ENCODE data around the gene HTR4.

HTR4 gene

DNA sequence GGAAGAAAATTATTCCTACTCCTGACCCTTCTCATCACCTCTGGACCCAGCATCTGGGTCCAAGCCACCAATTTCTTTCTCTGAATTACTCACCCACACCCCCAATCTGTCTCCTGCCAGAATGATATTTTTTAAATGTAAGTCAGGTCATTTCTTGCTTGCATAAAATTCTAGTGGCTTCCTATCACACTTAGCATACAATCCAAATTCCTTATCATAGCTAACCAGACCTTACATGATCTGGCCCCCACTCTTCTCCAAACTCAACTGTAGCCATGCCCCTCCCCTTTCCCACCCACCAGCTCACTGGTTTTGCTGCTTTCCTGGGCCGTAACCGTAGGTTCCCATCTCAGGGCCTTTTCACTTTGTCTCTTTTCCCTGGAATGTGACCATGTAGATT, 15.2 kb downstream of the HTR4 start:
- no peaks in the 10 kb centered on the region for H3K79me2 ChIP-seq (ENCODE audit: low read length)
- H3K27ac ChIP-seq (ENCODE audit: low read length) = no peak overlapping the region
- no peak overlapping the region for H3K4me2 ChIP-seq (ENCODE audit: low read depth, low read length)
- H3K4me1 ChIP-seq (ENCODE audit: low read length) = no peaks in the 10 kb centered on the region
- TF ChIP-seq EZH2 (optimal IDR thresholded peaks at IDR 0.05; ENCODE audit: low read depth, low read length) (no peak), EZH2phosphoT487 (IDR thresholded peaks at IDR 0.05; ENCODE audit: low read length) (no peak)
- TF ChIP-seq, protein P1, sequence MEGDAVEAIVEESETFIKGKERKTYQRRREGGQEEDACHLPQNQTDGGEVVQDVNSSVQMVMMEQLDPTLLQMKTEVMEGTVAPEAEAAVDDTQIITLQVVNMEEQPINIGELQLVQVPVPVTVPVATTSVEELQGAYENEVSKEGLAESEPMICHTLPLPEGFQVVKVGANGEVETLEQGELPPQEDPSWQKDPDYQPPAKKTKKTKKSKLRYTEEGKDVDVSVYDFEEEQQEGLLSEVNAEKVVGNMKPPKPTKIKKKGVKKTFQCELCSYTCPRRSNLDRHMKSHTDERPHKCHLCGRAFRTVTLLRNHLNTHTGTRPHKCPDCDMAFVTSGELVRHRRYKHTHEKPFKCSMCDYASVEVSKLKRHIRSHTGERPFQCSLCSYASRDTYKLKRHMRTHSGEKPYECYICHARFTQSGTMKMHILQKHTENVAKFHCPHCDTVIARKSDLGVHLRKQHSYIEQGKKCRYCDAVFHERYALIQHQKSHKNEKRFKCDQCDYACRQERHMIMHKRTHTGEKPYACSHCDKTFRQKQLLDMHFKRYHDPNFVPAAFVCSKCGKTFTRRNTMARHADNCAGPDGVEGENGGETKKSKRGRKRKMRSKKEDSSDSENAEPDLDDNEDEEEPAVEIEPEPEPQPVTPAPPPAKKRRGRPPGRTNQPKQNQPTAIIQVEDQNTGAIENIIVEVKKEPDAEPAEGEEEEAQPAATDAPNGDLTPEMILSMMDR (IDR thresholded peaks at IDR 0.05; ENCODE audit: low read length) = no peak
- no peaks in the 10 kb centered on the region for H3K9me3 ChIP-seq (replicated peaks; ENCODE audit: insufficient read depth, low read length)
- H3K9me2 ChIP-seq (replicated peaks; ENCODE audit: insufficient read depth, low read length) = no peaks in the 10 kb centered on the region
- no peaks in the 10 kb centered on the region for H4K20me1 ChIP-seq (ENCODE audit: insufficient read depth, low read length)
- DNase-seq = no peak
- H3F3A ChIP-seq (ENCODE audit: insufficient read depth, low read length) = no peaks in the 10 kb centered on the region
- H3K36me3 ChIP-seq (replicated peaks; ENCODE audit: insufficient read depth, low read length) = no peaks in the 10 kb centered on the region
- H3K27me3 ChIP-seq (replicated peaks; ENCODE audit: insufficient read depth, low read length) = no peaks in the 10 kb centered on the region
- no peak overlapping the region for H3K9ac ChIP-seq (ENCODE audit: low read length)
- H3K4me3 ChIP-seq (ENCODE audit: low read length) = no peak overlapping the region
- no peak overlapping the region for H2AFZ ChIP-seq (ENCODE audit: low read length)

DNA sequence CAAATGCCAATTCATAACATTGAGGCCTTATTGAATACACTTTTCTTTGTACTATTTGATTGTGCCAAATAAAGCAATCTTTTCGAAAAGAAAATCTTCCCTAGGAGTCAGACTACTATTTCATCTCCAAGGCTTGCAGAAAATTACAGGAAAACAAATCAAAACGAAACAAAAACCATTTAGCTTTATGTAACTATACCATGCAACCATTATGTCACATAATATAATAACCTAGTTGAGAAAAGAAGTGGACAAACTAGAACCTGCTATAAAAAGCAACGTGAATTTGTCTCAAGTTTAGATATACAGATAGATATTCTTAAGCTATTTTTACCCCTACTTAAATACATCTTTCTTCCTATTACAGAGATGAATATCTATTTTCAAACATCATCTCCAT, 18.0 kb downstream of the HTR4 start:
- no peak overlapping the region for H3K4me3 ChIP-seq (ENCODE audit: low read length)
- no peaks in the 10 kb centered on the region for H3F3A ChIP-seq (ENCODE audit: insufficient read depth, low read length)
- H3K27me3 ChIP-seq (replicated peaks; ENCODE audit: insufficient read depth, low read length) = no peaks in the 10 kb centered on the region
- no peak overlapping the region for H3K4me2 ChIP-seq (ENCODE audit: low read depth, low read length)
- DNase-seq = no peak
- no peak for TF ChIP-seq EZH2phosphoT487 (IDR thresholded peaks at IDR 0.05; ENCODE audit: low read length)
- no peak for TF ChIP-seq EZH2 (optimal IDR thresholded peaks at IDR 0.05; ENCODE audit: low read depth, low read length)
- TF ChIP-seq, protein P1 (IDR thresholded peaks at IDR 0.05; ENCODE audit: low read length) = no peak
- H4K20me1 ChIP-seq (ENCODE audit: insufficient read depth, low read length) = no peaks in the 10 kb centered on the region
- no peak overlapping the region for H2AFZ ChIP-seq (ENCODE audit: low read length)
- no peaks in the 10 kb centered on the region for H3K9me3 ChIP-seq (replicated peaks; ENCODE audit: insufficient read depth, low read length)
- H3K4me1 ChIP-seq (ENCODE audit: low read length) = no peaks in the 10 kb centered on the region
- no peaks in the 10 kb centered on the region for H3K9me2 ChIP-seq (replicated peaks; ENCODE audit: insufficient read depth, low read length)
- no peak overlapping the region for H3K9ac ChIP-seq (ENCODE audit: low read length)
- no peaks in the 10 kb centered on the region for H3K36me3 ChIP-seq (replicated peaks; ENCODE audit: insufficient read depth, low read length)
- H3K79me2 ChIP-seq (ENCODE audit: low read length) = no peaks in the 10 kb centered on the region
- H3K27ac ChIP-seq (ENCODE audit: low read length) = no peak overlapping the region

- H4K20me1 ChIP-seq (ENCODE audit: insufficient read depth, low read length) = no peaks in the 10 kb centered on the region
- H3K27ac ChIP-seq (ENCODE audit: low read length) = no peak overlapping the region
- H3K9me2 ChIP-seq (replicated peaks; ENCODE audit: insufficient read depth, low read length) = no peaks in the 10 kb centered on the region
- no peak overlapping the region for H3K4me3 ChIP-seq (ENCODE audit: low read length)
- no peak overlapping the region for H3K4me2 ChIP-seq (ENCODE audit: low read depth, low read length)
- H2AFZ ChIP-seq (ENCODE audit: low read length) = no peak overlapping the region
- no peak for TF ChIP-seq EZH2phosphoT487 (IDR thresholded peaks at IDR 0.05; ENCODE audit: low read length)
- TF ChIP-seq, protein P1 (IDR thresholded peaks at IDR 0.05; ENCODE audit: low read length) = no peak
- no peak for TF ChIP-seq EZH2 (optimal IDR thresholded peaks at IDR 0.05; ENCODE audit: low read depth, low read length)
- DNase-seq = no peak
- H3K4me1 ChIP-seq (ENCODE audit: low read length) = no peaks in the 10 kb centered on the region
- no peaks in the 10 kb centered on the region for H3K79me2 ChIP-seq (ENCODE audit: low read length)
- no peak overlapping the region for H3K9ac ChIP-seq (ENCODE audit: low read length)
- H3K9me3 ChIP-seq (replicated peaks; ENCODE audit: insufficient read depth, low read length) = no peaks in the 10 kb centered on the region
- no peaks in the 10 kb centered on the region for H3K27me3 ChIP-seq (replicated peaks; ENCODE audit: insufficient read depth, low read length)
- H3F3A ChIP-seq (ENCODE audit: insufficient read depth, low read length) = no peaks in the 10 kb centered on the region
- no peaks in the 10 kb centered on the region for H3K36me3 ChIP-seq (replicated peaks; ENCODE audit: insufficient read depth, low read length)
Observed at GRCh38 chr5:148635321-148636083, 18.8 kb downstream of the HTR4 start.
